Activated gamma-delta T cell treated with anti-CD3 and anti-CD28 coated beads, Interleukin-2, amount 50 U/mL, for 16 hours (primary cell): ENCODE data around the gene MMP12.

Experiments used
- DNase-seq: peaks from one replicate; pipeline ENCODE4 v3.0.0-alpha.2; 2020; ENCODE audit warnings: low read depth

MMP12 gene

DNA sequence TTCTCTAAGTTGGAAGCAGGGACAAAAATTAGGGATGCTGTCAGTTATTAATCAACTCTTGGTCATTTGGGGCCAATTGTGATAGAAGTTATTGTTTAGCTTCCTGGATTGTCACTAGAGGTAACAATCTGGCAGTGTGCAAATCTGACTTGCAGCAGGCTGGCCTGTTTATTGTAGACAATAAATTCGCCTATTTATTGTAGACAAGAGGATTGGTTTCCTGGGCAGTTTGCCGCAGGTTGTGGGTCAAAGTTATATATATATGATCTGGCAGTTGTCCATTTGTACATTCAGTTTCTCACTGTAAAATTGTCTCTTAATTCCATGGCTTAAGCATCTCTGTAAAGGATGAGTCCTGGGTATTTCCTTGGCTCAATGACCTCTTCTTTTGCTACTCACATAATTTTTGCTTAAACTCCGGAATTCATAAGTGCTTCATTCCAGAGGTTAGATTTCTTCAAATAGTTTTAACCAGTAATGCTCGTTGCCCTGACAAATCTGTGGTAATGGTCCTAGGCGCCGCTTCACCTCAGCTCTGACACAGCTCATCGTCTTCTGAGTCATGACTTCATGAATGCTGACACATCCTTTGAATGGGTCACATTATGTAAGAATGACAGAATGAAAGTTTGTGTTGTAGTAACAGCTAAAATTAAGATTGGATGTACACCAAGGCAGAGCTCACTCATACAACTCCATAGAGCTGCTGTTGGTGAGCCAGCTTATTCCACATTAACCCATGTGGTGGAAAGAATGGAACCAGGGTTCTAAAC is 23.6 kb downstream of the MMP12 start:
- DNase-seq, result no peak

DNA sequence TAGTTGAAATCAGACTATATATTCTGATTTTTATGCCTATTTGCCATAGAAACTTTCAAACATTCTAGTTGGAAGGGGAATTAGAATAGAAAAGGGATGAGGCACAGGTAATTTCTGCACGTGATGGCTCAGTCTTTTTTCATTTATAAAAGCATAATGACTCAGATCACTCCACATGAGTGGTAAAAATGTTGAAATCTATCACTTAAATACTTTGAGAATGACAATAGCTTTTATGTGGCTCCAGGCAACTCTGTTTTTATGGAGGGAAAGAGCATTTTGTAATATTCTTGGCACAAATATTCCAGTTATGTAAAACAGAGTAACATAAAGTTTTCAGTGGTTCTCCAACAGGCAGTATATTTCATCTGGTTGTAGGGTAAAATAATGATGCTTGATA is 25.5 kb downstream of the MMP12 start:
- no peak for DNase-seq

DNA sequence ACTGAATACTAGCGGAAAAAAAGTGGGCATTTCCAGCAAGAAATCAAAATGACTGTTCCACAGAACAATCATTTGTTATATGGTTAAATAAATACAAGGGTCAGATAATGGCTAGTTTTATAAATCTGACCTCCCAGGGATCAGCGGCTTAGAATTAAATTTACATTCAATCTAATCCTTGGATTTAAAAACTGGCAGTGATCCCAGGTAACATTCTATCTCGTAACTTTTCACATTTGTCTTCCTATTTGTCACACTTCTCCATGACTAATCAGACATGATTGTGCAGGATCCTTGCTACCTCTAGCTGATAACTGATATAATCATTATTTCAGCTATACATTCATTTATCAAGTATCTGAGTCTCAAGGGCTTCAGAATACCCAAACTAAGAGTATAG is 28.5 kb downstream of the MMP12 start:
- no peak for DNase-seq

DNA sequence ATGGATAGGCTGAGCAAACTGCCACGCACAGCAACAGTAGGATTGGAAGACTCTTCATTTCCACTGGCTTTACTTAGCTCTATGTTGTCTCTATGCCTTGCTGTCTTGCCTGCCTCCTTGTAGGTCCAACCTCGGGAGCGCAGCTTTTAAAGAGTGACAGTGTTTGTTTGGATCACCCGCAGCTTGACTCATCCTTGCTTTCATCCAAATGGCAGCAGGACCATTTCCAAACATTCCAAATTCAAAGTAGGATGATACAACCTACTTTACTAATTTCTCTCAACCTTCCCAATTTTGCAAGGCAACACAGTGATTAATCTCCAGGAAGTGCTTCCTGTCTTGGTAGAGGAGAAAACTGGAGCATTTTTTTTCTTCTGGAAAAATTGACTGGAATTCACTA is 31.3 kb downstream of the MMP12 start, which contains the start of gene MMP3:
MMP3 (minus strand) TSS at position 121 of the 400 bp plus-strand sequence; CDS start at position 58, 63 bp downstream.
- no peak for DNase-seq

DNA sequence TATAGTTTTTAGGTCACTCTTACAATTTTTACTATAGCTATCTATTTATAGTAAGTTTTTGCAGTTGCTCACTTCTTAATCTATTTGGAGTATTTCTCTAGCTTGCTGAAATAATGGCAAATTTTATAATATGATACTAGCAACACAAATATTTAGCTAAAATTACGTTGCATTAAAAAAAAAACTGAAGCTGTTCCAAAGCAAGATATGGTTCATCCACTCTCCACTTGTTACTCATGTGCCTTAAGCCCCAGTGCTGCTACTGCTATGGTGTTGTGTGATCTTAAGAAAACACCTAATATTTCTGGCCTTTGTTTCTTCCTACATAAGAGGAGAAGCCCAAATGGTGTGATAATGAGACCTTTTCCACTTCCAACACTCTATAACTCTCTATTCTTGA is 31.9 kb downstream of the MMP12 start:
- DNase-seq, result no peak

DNA sequence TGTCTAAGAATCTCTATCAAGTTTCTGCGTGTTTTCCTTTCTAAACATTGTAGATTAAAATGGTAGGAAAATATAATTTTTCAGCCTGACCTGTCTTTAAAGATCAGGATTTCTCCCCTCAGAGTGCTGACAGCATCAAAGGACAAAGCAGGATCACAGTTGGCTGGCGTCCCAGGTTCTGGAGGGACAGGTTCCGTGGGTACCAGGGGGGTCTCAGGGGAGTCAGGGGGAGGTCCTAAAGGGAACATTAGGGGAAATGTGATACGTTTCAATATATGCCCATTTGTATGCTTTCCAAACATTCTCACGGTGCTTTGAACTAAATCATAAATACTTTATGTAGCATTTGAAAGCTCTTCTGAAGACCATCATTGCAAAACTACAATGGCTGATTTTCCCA is 34.8 kb downstream of the MMP12 start:
- DNase-seq, result no peak

DNA sequence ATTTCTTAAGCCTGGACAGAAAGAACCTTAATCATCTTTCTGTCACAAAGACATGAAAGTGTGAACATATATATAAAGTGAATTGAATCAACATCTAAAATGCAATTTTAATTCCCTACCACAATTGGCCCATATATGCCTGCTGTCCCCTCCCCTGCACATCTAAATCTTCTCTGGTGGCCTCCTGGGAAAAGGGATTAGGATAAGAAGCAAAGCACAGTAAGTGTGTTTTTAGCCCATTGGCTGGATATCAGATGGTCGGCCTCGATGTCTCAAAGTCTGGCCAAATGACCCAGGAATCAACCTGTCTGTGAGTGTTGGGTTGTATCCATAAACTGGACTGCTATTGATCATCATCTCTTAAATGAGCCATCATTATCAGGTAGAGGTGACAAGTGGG is 37.1 kb downstream of the MMP12 start:
- DNase-seq, result no peak

DNA sequence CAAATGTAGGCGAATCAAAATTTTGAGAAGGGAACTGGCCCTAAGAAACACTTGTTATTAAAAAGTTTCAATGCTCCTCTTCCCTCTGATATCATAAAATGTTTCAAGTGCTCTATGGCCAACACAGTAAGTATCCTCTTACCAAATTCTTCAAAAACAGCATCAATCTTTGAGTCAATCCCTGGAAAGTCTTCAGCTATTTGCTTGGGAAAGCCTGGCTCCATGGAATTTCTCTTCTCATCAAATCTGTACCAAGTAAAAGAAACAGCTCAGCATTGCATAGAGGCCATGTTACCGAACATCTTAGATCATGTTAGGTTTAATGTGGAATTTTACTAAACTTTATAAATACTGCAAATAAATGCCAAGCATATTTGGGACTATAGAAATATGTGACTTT is 37.6 kb downstream of the MMP12 start:
- no peak for DNase-seq

DNA sequence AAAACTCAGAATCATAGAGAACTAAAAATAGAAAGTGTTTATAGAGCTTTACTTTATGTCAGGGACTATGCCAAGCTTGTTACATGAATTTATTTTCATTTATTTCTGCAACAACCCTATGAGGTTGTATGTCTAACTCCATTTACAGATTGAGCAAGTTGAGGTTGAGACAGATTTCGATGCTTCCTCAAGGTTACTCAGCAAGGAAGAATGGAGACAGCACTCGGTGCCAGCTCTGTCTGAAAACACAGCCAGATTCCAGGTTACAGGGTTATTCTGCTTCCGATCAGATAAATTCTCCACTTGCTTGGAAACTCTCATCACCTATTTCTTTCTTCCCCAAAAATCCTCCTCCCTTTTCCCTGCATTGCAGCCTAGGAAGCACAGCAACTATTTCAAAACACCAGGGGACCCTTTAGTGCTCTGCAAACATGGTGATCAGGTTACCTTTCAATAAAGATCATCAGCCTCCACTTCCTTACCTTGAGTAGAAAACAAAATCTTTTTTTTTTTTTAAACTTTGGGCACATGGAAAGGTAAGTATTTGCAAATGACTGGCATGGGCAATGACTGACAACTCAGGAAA is 38.4 kb downstream of the MMP12 start:
- DNase-seq, result no peak

DNA sequence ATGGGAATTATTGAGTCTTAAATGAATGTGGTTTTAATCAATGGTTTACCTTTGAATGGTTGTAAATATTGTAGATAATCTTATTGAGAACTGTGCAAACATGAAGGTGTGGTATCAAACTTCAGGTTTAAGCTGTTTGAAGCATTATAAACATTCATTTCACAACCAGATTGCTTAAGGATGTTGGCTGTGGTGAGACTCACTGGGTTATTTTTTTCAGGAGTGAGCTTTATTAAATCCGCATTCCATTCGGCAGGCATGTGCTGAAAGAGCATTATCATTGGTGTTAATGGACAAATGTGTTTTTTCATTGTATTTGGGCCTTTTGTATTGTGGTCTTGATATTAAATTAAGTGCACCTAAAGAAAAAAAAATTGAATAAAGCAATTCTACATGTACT is 41.1 kb downstream of the MMP12 start:
- DNase-seq, result no peak

DNA sequence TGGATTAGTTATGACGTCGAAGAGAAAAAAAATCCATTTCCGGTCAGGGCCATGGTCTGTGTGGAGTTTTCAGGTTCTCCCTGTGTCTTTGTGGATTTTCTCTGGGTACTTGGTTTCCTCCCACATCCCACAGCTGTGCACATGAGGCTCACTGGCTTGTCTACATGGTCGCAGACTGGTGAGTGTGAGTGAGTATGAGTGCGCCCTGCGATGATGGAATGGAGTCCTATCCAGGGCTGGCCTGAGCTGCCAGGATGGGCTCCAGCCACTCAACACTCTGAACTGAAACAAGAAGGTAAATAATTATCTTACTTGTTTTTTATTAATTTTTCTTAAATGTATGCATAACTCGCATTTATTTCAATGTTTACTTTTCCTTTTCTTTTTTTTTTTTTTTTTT is 42.2 kb downstream of the MMP12 start:
- no peak for DNase-seq

DNA sequence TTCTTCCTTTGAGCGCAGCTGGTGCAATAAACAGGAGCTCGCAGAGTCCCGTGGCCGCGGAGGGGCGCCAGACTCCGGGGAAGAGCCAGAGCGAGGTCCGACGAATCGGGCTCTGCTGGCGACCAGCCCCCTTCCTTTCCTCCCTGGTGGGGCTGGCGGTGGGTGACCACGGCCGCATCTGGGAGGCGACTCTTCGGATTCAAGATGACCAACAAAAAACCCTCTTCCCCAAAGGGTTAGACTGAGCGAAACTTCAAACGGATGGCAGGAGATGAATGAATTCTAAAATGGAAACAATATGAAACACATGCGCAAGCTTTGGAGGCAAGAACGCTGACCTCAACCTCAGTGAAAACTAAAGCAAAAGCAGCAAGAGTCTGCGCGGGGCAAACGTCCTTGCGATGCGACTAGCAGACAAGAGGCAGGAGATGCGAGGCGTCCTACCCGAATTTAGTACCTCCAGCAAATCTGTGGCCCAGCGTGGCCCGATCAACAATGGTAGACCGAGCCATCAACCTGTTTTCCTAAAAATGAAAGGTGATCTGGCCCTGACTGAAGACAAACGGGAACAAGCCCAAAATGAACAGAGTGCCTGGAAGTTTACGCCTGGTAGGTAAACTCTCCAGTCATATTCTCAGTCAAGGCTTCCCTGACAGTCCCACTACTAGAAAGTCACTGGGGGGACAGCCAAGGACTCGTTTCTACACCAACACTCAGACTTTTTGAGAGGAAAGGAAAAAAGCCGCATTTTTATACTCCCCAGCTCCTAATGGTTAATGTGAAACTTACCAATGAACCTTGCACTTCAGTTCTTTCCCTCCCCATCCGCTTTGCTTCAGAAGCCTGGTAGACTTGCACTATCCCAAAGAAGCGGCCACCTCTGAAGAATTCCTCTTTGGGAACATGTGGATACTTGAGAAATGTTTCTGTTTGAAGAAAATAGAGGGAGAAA is 43.0 kb downstream of the MMP12 start:
- DNase-seq, result no peak

DNA sequence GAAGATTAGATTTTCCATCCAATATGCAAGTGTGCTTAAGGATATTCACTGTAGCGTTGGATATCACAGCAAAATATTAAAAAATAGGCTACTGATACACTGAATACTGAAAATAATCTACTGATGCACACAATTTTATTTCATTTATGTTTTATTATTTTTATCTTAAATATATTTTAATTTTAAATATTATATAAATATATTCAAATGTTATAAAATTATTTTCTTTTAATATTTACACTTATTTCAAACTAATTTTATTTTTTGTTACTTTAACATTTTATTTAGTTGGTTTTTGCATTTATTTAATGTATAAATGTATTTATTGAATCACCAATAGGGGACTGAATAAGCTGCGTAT is 43.7 kb downstream of the MMP12 start:
- no peak for DNase-seq

DNA sequence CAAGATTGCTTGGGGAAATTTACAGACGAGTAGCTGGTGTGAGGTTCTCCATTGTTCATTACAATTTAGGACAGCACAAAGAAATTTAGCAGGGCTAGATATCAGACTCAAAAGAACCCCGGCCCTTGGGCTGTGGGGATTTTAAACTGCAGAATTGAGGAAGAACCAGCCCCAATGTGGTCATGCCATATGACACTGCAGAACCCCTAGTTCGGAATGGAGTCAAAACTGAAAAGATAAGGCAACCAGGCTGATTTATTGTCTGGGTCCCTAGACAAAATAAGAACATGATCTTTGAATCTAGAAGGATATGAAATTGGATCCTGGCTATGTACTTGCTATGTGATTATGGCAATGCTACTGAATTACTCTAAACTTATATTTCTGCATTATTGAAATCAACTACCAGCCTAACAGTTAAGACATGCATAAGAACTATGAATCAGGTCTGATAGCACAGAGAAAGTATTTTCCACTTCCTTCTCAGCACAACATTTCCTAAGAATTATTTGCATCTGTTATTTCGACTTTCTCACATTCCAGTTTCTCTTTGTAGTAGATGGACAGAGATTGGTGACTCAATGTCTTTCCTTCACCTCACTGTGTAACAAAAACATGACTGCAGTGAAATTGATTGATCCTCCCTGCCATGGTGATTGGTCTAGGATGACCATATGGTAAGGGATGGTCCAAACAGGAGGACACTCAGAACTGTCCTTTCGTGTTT is 44.6 kb downstream of the MMP12 start:
- no peak for DNase-seq

DNA sequence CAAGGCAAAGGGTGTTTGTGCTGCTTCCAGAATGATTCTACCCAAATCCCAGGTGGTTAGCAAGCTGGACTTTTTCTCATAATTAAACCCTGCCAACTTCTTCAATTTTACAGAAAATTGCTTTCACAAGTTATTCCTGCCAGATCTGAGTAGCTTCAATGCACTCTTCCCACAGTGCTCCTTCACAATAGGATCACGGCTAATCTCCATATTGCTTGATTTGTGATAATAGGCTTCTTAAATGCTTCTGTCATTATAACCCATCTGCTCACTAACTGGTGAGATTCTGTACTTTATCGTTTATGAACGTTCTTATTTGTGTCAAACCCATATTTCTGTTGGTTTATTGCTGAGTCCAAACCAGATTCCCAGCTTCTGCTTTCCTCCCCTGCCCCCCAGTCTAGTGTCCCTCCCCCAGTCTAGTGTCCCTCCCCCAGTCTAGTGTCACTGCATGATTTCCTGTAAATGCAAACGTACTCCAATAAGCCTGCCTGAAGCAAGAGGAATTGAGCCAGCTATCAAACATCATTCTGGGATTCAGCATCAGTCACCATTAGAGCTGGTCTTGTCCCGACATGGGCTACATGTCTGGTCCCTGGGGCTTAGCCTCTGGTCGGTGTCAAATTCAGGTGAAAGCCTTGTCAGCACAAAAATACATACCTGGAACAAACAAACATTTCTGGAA is 45.3 kb downstream of the MMP12 start:
- no peak for DNase-seq

DNA sequence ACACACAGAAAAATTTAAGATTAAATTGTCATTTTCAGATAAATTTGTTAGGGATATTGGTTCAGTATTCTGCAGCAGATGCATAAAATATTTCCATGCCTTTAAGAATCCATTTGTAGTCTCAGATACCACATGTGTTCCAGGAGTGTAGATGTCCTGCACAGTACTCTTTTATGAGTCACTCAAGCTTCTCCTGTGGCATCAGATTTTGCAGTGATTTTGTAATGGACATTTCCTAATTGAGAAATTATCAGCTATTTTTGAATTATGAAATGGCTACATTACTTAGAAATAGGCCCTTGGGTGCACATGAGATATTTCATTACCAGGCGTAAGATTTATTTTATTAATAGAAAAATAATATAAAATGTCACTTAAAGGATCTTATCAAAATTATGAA is 50.2 kb downstream of the MMP12 start:
- DNase-seq, result no peak

DNA sequence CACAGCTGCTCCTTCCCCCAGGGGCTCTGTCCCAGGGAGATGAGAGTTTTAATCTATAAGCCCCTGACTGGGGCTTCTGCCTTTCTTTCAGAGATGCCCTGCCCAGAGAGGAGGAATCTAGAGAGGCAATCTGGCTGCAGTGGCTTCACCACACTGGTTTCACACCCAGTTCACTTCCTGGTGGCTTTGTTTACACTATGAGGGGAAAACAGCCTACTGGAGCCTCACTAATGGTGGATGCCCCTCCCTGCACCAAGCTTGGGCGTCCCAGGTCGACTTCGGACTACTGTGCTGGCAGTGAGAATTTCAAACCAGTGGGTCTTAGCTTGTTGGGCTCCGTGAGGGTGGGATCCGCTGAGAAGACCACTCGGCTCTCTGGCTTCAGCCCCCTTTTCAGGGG is 55.3 kb downstream of the MMP12 start:
- no peak for DNase-seq

DNA sequence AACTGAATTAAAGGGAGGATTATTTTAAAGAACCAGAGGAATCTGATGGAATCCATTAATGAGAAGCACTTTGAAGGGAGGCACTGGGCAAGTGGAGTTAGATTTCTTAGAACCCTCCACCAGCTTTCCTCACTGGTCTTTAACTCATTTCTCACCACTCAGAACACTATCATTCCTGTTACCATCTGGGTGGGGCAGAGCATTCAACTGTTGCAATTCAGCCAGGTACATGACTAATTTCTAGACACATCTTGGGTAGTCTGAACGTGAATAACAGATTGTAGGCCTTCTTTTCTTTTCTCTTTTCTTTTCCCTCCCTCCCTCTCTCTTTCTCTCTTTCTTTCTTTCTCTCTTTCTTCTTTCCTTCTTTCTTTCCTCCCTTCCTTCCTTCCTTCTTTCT is 61.3 kb downstream of the MMP12 start:
- DNase-seq, result no peak
